ENCODE data around the gene ONECUT3. TPM values are rescaled to one million over a fixed set of nuclear protein-coding genes. Genes with fewer than 3 reads are reported as not detected.

The ONECUT3 gene
- polyA plus RNA-seq, 1 donor (not counting 4 experiments of a cell fraction or from before 2014, with no cell fraction given), result 0.01 TPM

DNA sequence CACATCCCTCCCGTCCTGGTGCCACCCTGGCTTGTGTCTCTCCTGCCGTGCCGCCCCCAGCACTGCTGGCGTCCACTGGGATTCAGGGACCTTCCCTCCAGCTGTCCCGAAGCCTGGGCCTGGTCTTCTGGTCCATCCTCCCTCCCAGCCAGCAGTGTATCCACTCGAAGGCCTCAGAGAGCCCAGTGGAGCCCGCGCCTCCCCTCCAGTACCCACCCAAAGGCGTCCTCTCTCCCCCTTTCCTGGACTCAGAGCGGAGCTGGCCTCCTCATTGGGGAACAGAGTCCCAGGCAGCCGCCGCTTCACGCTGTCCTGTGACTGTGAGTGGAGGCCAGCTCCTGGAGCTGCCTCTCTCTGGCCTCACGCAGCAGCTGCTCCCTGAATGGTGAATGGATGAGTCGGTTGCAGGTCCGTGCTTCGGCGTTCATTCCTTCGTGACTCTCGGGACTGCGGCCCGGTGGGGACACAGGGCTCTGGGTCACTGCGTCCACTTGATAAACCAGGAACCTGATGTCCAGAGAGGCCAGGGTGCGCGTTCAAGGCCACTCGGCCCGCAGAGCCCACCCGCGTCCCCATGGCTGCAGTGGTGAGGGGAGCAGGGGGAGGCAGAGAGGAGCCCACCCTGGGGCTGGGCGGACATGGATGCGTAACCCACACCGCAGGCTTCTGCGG, 12.1 kb downstream of the ONECUT3 start:
- TF ChIP-seq EZH2 (IDR thresholded peaks at IDR 0.05; ENCODE audit: low read length), result no peak
- TF ChIP-seq, protein P1, sequence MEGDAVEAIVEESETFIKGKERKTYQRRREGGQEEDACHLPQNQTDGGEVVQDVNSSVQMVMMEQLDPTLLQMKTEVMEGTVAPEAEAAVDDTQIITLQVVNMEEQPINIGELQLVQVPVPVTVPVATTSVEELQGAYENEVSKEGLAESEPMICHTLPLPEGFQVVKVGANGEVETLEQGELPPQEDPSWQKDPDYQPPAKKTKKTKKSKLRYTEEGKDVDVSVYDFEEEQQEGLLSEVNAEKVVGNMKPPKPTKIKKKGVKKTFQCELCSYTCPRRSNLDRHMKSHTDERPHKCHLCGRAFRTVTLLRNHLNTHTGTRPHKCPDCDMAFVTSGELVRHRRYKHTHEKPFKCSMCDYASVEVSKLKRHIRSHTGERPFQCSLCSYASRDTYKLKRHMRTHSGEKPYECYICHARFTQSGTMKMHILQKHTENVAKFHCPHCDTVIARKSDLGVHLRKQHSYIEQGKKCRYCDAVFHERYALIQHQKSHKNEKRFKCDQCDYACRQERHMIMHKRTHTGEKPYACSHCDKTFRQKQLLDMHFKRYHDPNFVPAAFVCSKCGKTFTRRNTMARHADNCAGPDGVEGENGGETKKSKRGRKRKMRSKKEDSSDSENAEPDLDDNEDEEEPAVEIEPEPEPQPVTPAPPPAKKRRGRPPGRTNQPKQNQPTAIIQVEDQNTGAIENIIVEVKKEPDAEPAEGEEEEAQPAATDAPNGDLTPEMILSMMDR (optimal IDR thresholded peaks at IDR 0.05 in 1 of 3, IDR thresholded peaks at IDR 0.05 in 1 of 3, conservative IDR thresholded peaks at IDR 0.05 in 1 of 3; ENCODE audit: extremely low read depth in 1 of 3, insufficient read depth in 2 of 3, low read length in 3 of 3), result no peak
- no peak overlapping the region for H3K9ac ChIP-seq (ENCODE audit: control insufficient read depth, extremely low read depth, insufficient read depth, low read length)
- no peak overlapping the region for H2AFZ ChIP-seq (ENCODE audit: control insufficient read depth, low read length)
- FAIRE-seq (no peak), DNase-seq (ENCODE audit: low read depth, low spot score) (no peak)
- peaks cover 81% of the 10 kb centered on the region for H3K27me3 ChIP-seq (ENCODE audit: control insufficient read depth, extremely low read depth, insufficient read depth, low read length)
- H3K9me1 ChIP-seq (ENCODE audit: control insufficient read depth, extremely low read depth, insufficient read depth, low read length), result no peaks in the 10 kb centered on the region
- dilution Hi-C loops (cut with MboI; ENCODE audit: extremely low pct_ligation_motif_present, low sequenced_read_pairs), result no loop called here
- H3K4me1 ChIP-seq (ENCODE audit: control insufficient read depth, extremely low read depth, insufficient read depth, low read length), result peaks cover 3% of the 10 kb centered on the region
- H3K4me2 ChIP-seq (ENCODE audit: control insufficient read depth, extremely low read depth, insufficient read depth, low read depth, low read length), result no peak overlapping the region
- no peak overlapping the region for H3K27ac ChIP-seq (ENCODE audit: control insufficient read depth, insufficient read depth, low read length)
- peaks cover 4% of the 10 kb centered on the region for H3K9me3 ChIP-seq (ENCODE audit: control insufficient read depth, low read depth, low read length)
- H3K36me3 ChIP-seq (ENCODE audit: control insufficient read depth in 2 of 2, extremely low read depth in 1 of 2, insufficient read depth in 2 of 2, low read length in 2 of 2), result no peaks in the 10 kb centered on the region
- no peaks in the 10 kb centered on the region for H3K79me2 ChIP-seq (ENCODE audit: control insufficient read depth, insufficient read depth, low read length)
- H4K20me1 ChIP-seq (ENCODE audit: control insufficient read depth, extremely low read depth, insufficient read depth, low read length), result peaks cover 3% of the 10 kb centered on the region
- H3K4me3 ChIP-seq (ENCODE audit: control insufficient read depth in 2 of 3, extremely low read depth in 1 of 3, insufficient read depth in 2 of 3, low read depth in 1 of 3, low read length in 3 of 3), result no peak overlapping the region

GRCh38 chr19:1765904-1766799, 12.8 kb downstream of the ONECUT3 start:
- Histone ChIP-seq H3K27ac (ENCODE audit: control insufficient read depth, insufficient read depth, low read length) (no peak overlapping the region), H3K36me3 (ENCODE audit: control insufficient read depth in 2 of 2, extremely low read depth in 1 of 2, insufficient read depth in 2 of 2, low read length in 2 of 2) (no peaks in the 10 kb centered on the region), H3K27me3 (ENCODE audit: control insufficient read depth, extremely low read depth, insufficient read depth, low read length) (peaks cover 74% of the 10 kb centered on the region), H3K9me1 (ENCODE audit: control insufficient read depth, extremely low read depth, insufficient read depth, low read length) (no peaks in the 10 kb centered on the region), H3K4me2 (ENCODE audit: control insufficient read depth, extremely low read depth, insufficient read depth, low read depth, low read length) (no peak overlapping the region), H3K9ac (ENCODE audit: control insufficient read depth, extremely low read depth, insufficient read depth, low read length) (no peak overlapping the region), H3K79me2 (ENCODE audit: control insufficient read depth, insufficient read depth, low read length) (no peaks in the 10 kb centered on the region), H3K4me3 (ENCODE audit: control insufficient read depth in 2 of 3, extremely low read depth in 1 of 3, insufficient read depth in 2 of 3, low read depth in 1 of 3, low read length in 3 of 3) (no peak overlapping the region), H4K20me1 (ENCODE audit: control insufficient read depth, extremely low read depth, insufficient read depth, low read length) (peaks cover 3% of the 10 kb centered on the region), H3K9me3 (ENCODE audit: control insufficient read depth, low read depth, low read length) (peaks cover 8% of the 10 kb centered on the region), H2AFZ (ENCODE audit: control insufficient read depth, low read length) (no peak overlapping the region), H3K4me1 (ENCODE audit: control insufficient read depth, extremely low read depth, insufficient read depth, low read length) (peaks cover 3% of the 10 kb centered on the region)
- dilution Hi-C loops (cut with MboI; ENCODE audit: extremely low pct_ligation_motif_present, low sequenced_read_pairs), result no loop called here
- peak; percentile 72 for TF ChIP-seq EZH2 (IDR thresholded peaks at IDR 0.05; ENCODE audit: low read length)
- TF ChIP-seq, protein P1 (optimal IDR thresholded peaks at IDR 0.05 in 1 of 3, IDR thresholded peaks at IDR 0.05 in 1 of 3, conservative IDR thresholded peaks at IDR 0.05 in 1 of 3; ENCODE audit: extremely low read depth in 1 of 3, insufficient read depth in 2 of 3, low read length in 3 of 3), result no peak
- no peak for FAIRE-seq
- no peak for DNase-seq (ENCODE audit: low read depth, low spot score)

Data from keratinocyte (primary cell).